ENCODE measurements around the gene ROS1.

GRCh38 chr6:117409420-117409819 lies 16.3 kb downstream of the ROS1 start:
- TF ChIP-seq GATA2 (IDR thresholded peaks at IDR 0.05; ENCODE audit: low read depth, low read length) (no peak), GATA3 (IDR thresholded peaks at IDR 0.05; ENCODE audit: low read depth, low read length) (no peak)

All from SH-SY5Y (cell line).